HCT116 (cell line): ENCODE data around the gene CRADD. TPM values are rescaled to one million over a fixed set of nuclear protein-coding genes. Genes with fewer than 3 reads are reported as not detected.

ENCODE experiments used
- ATAC-seq: fragments of 200-7000 bp; cut with Tn5 transposase; 2 replicates; pipeline ENCODE4 v1.9.1; 2020; ENCODE audit warnings: mild to moderate bottlenecking, moderate library complexity
- BruUV-seq: library from RNA; stranded (reverse); fragments of 400-500 nt; replicated peaks from 2 replicates; lab custom pipeline; 2021; lab: Mats Ljungman, UMichigan
- CTCF ChIA-PET: fragments of 300-600 bp; sonication (Branson Sonifier 250); formaldehyde crosslinking; loops from one replicate; lab custom pipeline; 2021; ENCODE audit warnings: antibody characterized with exemption; lab: Charles Lee
- POLR2A ChIA-PET: fragments of 300-600, 350-600 bp; sonication (Branson Sonifier 250); formaldehyde crosslinking; loops from one replicate; lab custom pipeline; 2021; ENCODE audit warnings: antibody characterized with exemption; lab: Charles Lee
- RAD21 ChIA-PET, 2 experiments: fragments of 300-600 bp; sonication (Branson Sonifier 250); formaldehyde crosslinking; loops; one replicate each; lab custom pipeline; 2023; ENCODE audit warnings: low total read pairs in 2 of 2; ENCODE audit not compliant: uncharacterized antibody in 2 of 2, unreplicated experiment in 2 of 2, low non-redundant PET in 1 of 2; lab: Charles Lee
- DNase-seq: peaks from one replicate; pipeline ENCODE4 v3.0.0-alpha.2; 2010; ENCODE audit warnings: low read depth, low spot score
- H2AFZ ChIP-seq: fragments of 200-600 bp; shearing (Covaris generic), sonication (generic); 2 replicates; pipeline ENCODE4 v1.6.1; 2017; ENCODE audit warnings: low read depth, mixed run types, mixed read lengths, antibody characterized with exemption, low read length; ENCODE audit not compliant: poor library complexity, severe bottlenecking
- H3K27ac ChIP-seq: 2 replicates; pipeline ENCODE4 v1.5.1; 2012; ENCODE audit warnings: low read depth, low read length
- H3K27me3 ChIP-seq: fragments of 200-600 bp; sonication (generic); 2 replicates; pipeline ENCODE4 v1.6.1; 2016; ENCODE audit warnings: mixed run types, low read length, mixed read lengths; ENCODE audit not compliant: insufficient read depth
- H3K36me3 ChIP-seq, 2 experiments: fragments of 200-500 bp in 1 of 2; fragments of 200-600 bp in 1 of 2; sonication (Bioruptor generic) in 1 of 2; sonication (generic) in 1 of 2; 2 replicates each; pipeline versions ENCODE4 v1.5.1 to v1.6.1; 2014 to 2016; ENCODE audit warnings: low read length in 2 of 2, inconsistent platforms in 1 of 2, mixed read lengths in 1 of 2, mixed run types in 1 of 2; ENCODE audit not compliant: insufficient read depth in 2 of 2, control insufficient read depth in 1 of 2
- H3K4me1 ChIP-seq, 2 experiments: fragments of 200-600 bp in 1 of 2; sonication (generic) in 1 of 2; 2 replicates each; pipeline versions ENCODE4 v1.5.1 to v1.6.1; 2012 to 2017; ENCODE audit warnings: low read length in 2 of 2, inconsistent platforms in 1 of 2, mild to moderate bottlenecking in 1 of 2, mixed read lengths in 1 of 2, mixed run types in 1 of 2, moderate library complexity in 1 of 2; ENCODE audit not compliant: insufficient read depth in 2 of 2, control insufficient read depth in 1 of 2
- H3K4me2 ChIP-seq: fragments of 200-600 bp; sonication (generic); 2 replicates; pipeline ENCODE4 v1.6.1; 2017; ENCODE audit warnings: mixed run types, low read length, mixed read lengths
- H3K4me3 ChIP-seq, 2 experiments: fragments of 200-600 bp in 1 of 2; sonication (generic) in 1 of 2; replicated peaks in 1 of 2; 2 replicates each; pipeline ENCODE4 v1.5.1; 2011 to 2016; ENCODE audit warnings: low read length in 2 of 2, control low read depth in 1 of 2, low read depth in 1 of 2, mild to moderate bottlenecking in 1 of 2, mixed read lengths in 1 of 2, mixed run types in 1 of 2
- H3K79me2 ChIP-seq: fragments of 200-600 bp; sonication (generic); 2 replicates; pipeline ENCODE4 v1.6.1; 2017; ENCODE audit warnings: mild to moderate bottlenecking, mixed run types, low read length, moderate library complexity, mixed read lengths; ENCODE audit not compliant: insufficient read depth
- H3K9ac ChIP-seq: fragments of 200-600 bp; sonication (generic); 2 replicates; pipeline ENCODE4 v1.6.1; 2016; ENCODE audit warnings: low read length, mixed read lengths
- H3K9me2 ChIP-seq: fragments of 200-600 bp; sonication (generic), shearing (Covaris generic); 2 replicates; pipeline ENCODE4 v1.6.1; 2017; ENCODE audit warnings: mixed run types, mild to moderate bottlenecking, moderate library complexity; ENCODE audit not compliant: insufficient read depth
- H3K9me3 ChIP-seq, 2 experiments: fragments of 200-500 bp in 1 of 2; fragments of 200-600 bp in 1 of 2; sonication (Bioruptor generic) in 1 of 2; sonication (generic) in 1 of 2; 2 replicates each; pipeline ENCODE4 v1.6.1; 2014 to 2017; ENCODE audit warnings: low read length in 2 of 2, mixed read lengths in 2 of 2, inconsistent platforms in 1 of 2, low read depth in 1 of 2, mild to moderate bottlenecking in 1 of 2, mixed run types in 1 of 2, moderate library complexity in 1 of 2; ENCODE audit not compliant: control insufficient read depth in 1 of 2, insufficient read depth in 1 of 2
- H4K20me1 ChIP-seq: fragments of 200-600 bp; sonication (generic), shearing (Covaris generic); 2 replicates; pipeline ENCODE4 v1.6.1; 2017; ENCODE audit warnings: mixed run types, mild to moderate bottlenecking, moderate library complexity; ENCODE audit not compliant: insufficient read depth
- EGR1 ChIP-seq: IDR thresholded peaks from 2 replicates; pipeline ENCODE4 v1.6.1; 2012; ENCODE audit warnings: low read depth
- EZH2 ChIP-seq: fragments of 200-600 bp; sonication (generic); IDR thresholded peaks from 2 replicates; pipeline ENCODE4 v1.6.1; 2017; ENCODE audit warnings: antibody characterized with exemption, mixed run types
- JUND ChIP-seq: IDR thresholded peaks from 2 replicates; pipeline ENCODE4 v1.6.1; 2012
- POLR2A ChIP-seq: IDR thresholded peaks from 2 replicates; pipeline ENCODE4 v1.7.0; 2011; ENCODE audit warnings: borderline replicate concordance; ENCODE audit not compliant: insufficient read depth, insufficient read length; ENCODE audit errors: extremely low read depth
- RAD21 ChIP-seq: IDR thresholded peaks from 2 replicates; pipeline ENCODE4 v1.6.1; 2012; ENCODE audit warnings: low read depth, mild to moderate bottlenecking
- SRF ChIP-seq: IDR thresholded peaks from 2 replicates; pipeline ENCODE4 v1.6.1; 2012; ENCODE audit warnings: low read depth
- TCF7L2 ChIP-seq: IDR thresholded peaks from 2 replicates; pipeline ENCODE4 v1.7.0; 2011; ENCODE audit warnings: borderline replicate concordance, inconsistent platforms; ENCODE audit not compliant: insufficient read depth, insufficient read length; ENCODE audit errors: extremely low read depth
- YY1 ChIP-seq: IDR thresholded peaks from 2 replicates; pipeline ENCODE4 v1.6.1; 2011; ENCODE audit warnings: low read length, low read depth, moderate library complexity, mild to moderate bottlenecking; ENCODE audit not compliant: insufficient replicate concordance; ENCODE audit errors: extremely low read depth
- intact Hi-C: fragments of 100-400 bp; cut with micrococcal nuclease; formaldehyde crosslinking; loops from 2 replicates; pipeline ENCODE4 v1.10.0; 2022
- total RNA-seq: library from RNA; stranded (reverse); gene quantifications from one replicate; pipeline ENCODE4 v1.2.1, GENCODE V29; 2021; ENCODE audit not compliant: unreplicated experiment
- TF ChIP-seq, protein P1 (sequence below): IDR thresholded peaks from 2 replicates; pipeline ENCODE4 v1.6.1; 2011; ENCODE audit warnings: mild to moderate bottlenecking, low read length, moderate library complexity; ENCODE audit not compliant: insufficient replicate concordance; ENCODE audit errors: extremely low read depth
- TF ChIP-seq, protein P2 (sequence below): IDR thresholded peaks from 2 replicates; pipeline ENCODE4 v1.6.1; 2012

Gene CRADD
- total RNA-seq, 1 experiment from 2014 or later: 12.2 TPM

DNA sequence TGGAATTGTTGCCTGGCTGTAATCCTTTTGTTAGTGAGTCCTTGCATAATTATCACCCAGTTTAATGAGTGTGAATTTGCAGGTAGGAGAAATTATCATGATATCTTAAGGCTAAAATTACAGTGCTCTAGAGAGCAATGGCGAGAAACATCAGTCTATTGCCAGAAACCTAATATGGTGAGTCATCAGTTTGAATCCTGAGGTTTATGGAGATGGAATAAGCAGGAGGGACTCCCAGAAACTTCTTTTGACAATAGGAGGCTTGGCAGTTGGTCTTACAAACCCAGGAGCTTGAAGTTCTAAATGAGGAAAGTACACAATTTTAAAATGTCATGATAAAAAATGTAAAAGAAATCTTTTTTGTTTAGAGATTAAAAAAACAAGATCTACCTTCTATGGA is 31.5 kb upstream of the CRADD start:
- no peak for ATAC-seq
- TF ChIP-seq POLR2A: no peak
- no peak for TF ChIP-seq TCF7L2
- no peak for TF ChIP-seq EGR1
- TF ChIP-seq, protein P1, sequence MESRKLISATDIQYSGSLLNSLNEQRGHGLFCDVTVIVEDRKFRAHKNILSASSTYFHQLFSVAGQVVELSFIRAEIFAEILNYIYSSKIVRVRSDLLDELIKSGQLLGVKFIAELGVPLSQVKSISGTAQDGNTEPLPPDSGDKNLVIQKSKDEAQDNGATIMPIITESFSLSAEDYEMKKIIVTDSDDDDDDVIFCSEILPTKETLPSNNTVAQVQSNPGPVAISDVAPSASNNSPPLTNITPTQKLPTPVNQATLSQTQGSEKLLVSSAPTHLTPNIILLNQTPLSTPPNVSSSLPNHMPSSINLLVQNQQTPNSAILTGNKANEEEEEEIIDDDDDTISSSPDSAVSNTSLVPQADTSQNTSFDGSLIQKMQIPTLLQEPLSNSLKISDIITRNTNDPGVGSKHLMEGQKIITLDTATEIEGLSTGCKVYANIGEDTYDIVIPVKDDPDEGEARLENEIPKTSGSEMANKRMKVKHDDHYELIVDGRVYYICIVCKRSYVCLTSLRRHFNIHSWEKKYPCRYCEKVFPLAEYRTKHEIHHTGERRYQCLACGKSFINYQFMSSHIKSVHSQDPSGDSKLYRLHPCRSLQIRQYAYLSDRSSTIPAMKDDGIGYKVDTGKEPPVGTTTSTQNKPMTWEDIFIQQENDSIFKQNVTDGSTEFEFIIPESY: no peak
- TF ChIP-seq SRF: no peak
- TF ChIP-seq JUND: no peak
- no peak for TF ChIP-seq RAD21
- no peak for TF ChIP-seq EZH2
- TF ChIP-seq, protein P2, sequence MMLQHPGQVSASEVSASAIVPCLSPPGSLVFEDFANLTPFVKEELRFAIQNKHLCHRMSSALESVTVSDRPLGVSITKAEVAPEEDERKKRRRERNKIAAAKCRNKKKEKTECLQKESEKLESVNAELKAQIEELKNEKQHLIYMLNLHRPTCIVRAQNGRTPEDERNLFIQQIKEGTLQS: no peak
- no peak for TF ChIP-seq YY1
- no peak overlapping the region for H3K27ac ChIP-seq
- CTCF ChIA-PET: no interaction called here
- no peaks in the 10 kb centered on the region for H3K79me2 ChIP-seq
- no peaks in the 10 kb centered on the region for H3K9me3 ChIP-seq
- intact Hi-C loops: no loop called here
- BruUV-seq: no TSS peak
- DNase-seq: no peak
- no peaks in the 10 kb centered on the region for H3K36me3 ChIP-seq
- no peak overlapping the region for H2AFZ ChIP-seq
- H3K9ac ChIP-seq: no peak overlapping the region
- no peaks in the 10 kb centered on the region; the same call in 1 of the 2 replicates for H3K9me2 ChIP-seq
- H3K4me3 ChIP-seq: no peak overlapping the region
- H4K20me1 ChIP-seq: no peaks in the 10 kb centered on the region
- no peak overlapping the region for H3K4me2 ChIP-seq
- RAD21 ChIA-PET: no interaction called here
- no peaks in the 10 kb centered on the region for H3K27me3 ChIP-seq
- H3K4me1 ChIP-seq: no peaks in the 10 kb centered on the region
- POLR2A ChIA-PET: no interaction called here
